Fibroblast of skin of abdomen (primary cell): ENCODE measurements around the gene PRAMEF13.
"Not testable (repeated sequence)": the region's sequence is repeated elsewhere in the genome, so short reads cannot be mapped to it uniquely, and the experiment has no call there.

Experiments used
- DNase-seq: peaks from one replicate; pipeline ENCODE4 v3.0.0-alpha.2; 2013

The PRAMEF13 gene

GRCh38 chr1:13165531-13165930, 35.7 kb downstream of the PRAMEF13 start, which contains the start of gene HNRNPCL4:
Gene HNRNPCL4 (minus strand): TSS chr1:13165631. CDS start chr1:13165467, 164 bp downstream.
- not testable (repeated sequence) for DNase-seq

- not testable (repeated sequence) for DNase-seq
These were observed 45.3 kb downstream of the PRAMEF13 start, which contains the start of gene PRAMEF26 for GRCh38 chr1:13155909-13156308. Gene PRAMEF26 (minus strand): TSS chr1:13156009. CDS start chr1:13153095, 2,914 bp downstream.
